GM06990 (cell line): ENCODE data around the gene KCNQ5.

ENCODE experiments used
- DNase-seq: peaks from one replicate; pipeline ENCODE4 v3.0.0-alpha.2; 2011; ENCODE audit not compliant: insufficient read length; ENCODE audit errors: extremely low read depth
- H3K27me3 ChIP-seq: replicated peaks from 2 replicates; pipeline ENCODE4 v1.6.0; 2011; ENCODE audit warnings: low read length; ENCODE audit not compliant: control insufficient read depth, insufficient read depth
- H3K36me3 ChIP-seq: 2 replicates; pipeline ENCODE4 v1.5.1; 2011; ENCODE audit warnings: low read length; ENCODE audit not compliant: control insufficient read depth, insufficient read depth
- H3K4me3 ChIP-seq: replicated peaks from 2 replicates; pipeline ENCODE4 v1.5.1; 2011; ENCODE audit warnings: low read depth, mild to moderate bottlenecking, control low read depth, low read length
- CTCF ChIP-seq: IDR thresholded peaks from 2 replicates; pipeline ENCODE4 v1.5.1; 2011; ENCODE audit warnings: low read length, control low read depth, mild to moderate bottlenecking, inconsistent platforms; ENCODE audit not compliant: insufficient read depth, poor library complexity, severe bottlenecking

The KCNQ5 gene

GRCh38 chr6:73194744-73195143 lies 572.9 kb downstream of the KCNQ5 start:
- Histone ChIP-seq H3K27me3 (no peaks in the 10 kb centered on the region), H3K4me3 (no peak overlapping the region), H3K36me3 (no peaks in the 10 kb centered on the region)
- DNase-seq, result no peak
- TF ChIP-seq CTCF, result no peak

- Histone ChIP-seq H3K4me3 (no peak overlapping the region), H3K36me3 (no peaks in the 10 kb centered on the region), H3K27me3 (no peaks in the 10 kb centered on the region)
- TF ChIP-seq CTCF, result no peak
- DNase-seq, result no peak
Measured at GRCh38 chr6:73200247-73200646, 578.4 kb downstream of the KCNQ5 start.

GRCh38 chr6:73200735-73201134 lies 578.9 kb downstream of the KCNQ5 start:
- no peak for TF ChIP-seq CTCF
- Histone ChIP-seq H3K36me3 (no peaks in the 10 kb centered on the region), H3K4me3 (no peak overlapping the region), H3K27me3 (no peaks in the 10 kb centered on the region)
- DNase-seq, result no peak

GRCh38 chr6:73203098-73203497 lies 581.2 kb downstream of the KCNQ5 start:
- no peak for DNase-seq
- Histone ChIP-seq H3K4me3 (no peak overlapping the region), H3K36me3 (no peaks in the 10 kb centered on the region), H3K27me3 (no peaks in the 10 kb centered on the region)
- TF ChIP-seq CTCF, result no peak

GRCh38 chr6:73204252-73204651 lies 582.4 kb downstream of the KCNQ5 start:
- no peak overlapping the region for H3K4me3 ChIP-seq
- no peaks in the 10 kb centered on the region for H3K36me3 ChIP-seq
- TF ChIP-seq CTCF, result no peak
- no peak for DNase-seq
- no peaks in the 10 kb centered on the region for H3K27me3 ChIP-seq

- no peak for TF ChIP-seq CTCF
- no peaks in the 10 kb centered on the region for H3K36me3 ChIP-seq
- no peak overlapping the region for H3K4me3 ChIP-seq
- H3K27me3 ChIP-seq, result no peaks in the 10 kb centered on the region
- no peak for DNase-seq
Measured at GRCh38 chr6:73207221-73207837, 585.5 kb downstream of the KCNQ5 start.
